ENCODE data around the gene ZNF607. TPM values are rescaled to one million over a fixed set of nuclear protein-coding genes. Genes with fewer than 3 reads are reported as not detected.
"Not testable (repeated sequence)": the region's sequence is repeated elsewhere in the genome, so short reads cannot be mapped to it uniquely, and the experiment has no call there.

ZNF607 gene
- total RNA-seq (ENCODE audit: low replicate concordance): 15.9 and 19.6 TPM in 2 replicates

DNA sequence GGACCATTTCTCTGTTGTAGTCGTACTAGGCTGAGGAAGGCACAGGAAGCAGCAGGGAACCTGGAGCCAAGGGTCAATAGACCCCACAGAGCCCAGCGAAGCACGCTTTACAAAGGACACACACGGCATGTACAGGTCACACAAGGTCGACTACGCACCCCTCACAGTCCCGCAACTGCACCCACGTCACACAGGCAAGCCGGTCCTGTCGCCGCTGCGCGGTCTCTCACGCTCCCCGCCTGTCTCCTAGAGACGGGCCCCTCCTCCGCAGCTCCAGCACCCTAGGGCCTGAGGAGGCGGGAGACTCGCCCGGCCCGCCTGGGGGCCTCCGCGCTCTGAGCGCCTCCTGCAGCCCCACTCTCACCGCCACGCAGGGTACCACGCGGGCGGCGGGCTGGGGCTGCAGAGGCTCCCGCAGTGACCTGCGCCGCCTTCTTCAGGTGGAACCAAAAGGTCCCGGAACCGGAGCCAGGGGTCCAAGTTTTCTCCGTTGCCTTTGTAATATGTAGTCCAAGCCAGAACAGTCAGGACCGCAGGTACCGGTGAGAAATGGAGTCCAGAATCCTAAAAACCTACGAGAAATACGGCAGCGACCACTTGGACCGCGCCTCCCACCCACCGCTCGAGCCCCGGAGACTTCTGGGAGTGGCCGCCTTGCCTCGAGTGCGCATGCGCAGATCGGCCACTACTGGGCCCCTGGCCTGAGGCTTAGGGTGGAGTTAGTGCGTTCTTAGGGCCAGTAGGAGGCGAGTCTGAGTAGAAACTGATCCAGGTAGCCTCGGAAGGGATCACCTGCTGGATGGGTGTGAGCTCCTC is at the start of gene ZNF607:
Gene ZNF607, minus strand, starts transcription at position 651 of the 816 bp plus-strand sequence. CDS start 8,143 bp downstream, outside the sequence.
- Mint-ChIP-seq H3K9me3 (peaks cover 43% of the 10 kb centered on the region), H3K27ac (peak within 1 kb of the TSS; percentile 89), H3K4me3 (peak within 1 kb of the TSS; percentile 99), H3K36me3 (peaks cover 30% of the 10 kb centered on the region), H3K4me1 (peaks cover 10% of the 10 kb centered on the region), H3K27me3 (ENCODE audit: insufficient read depth, low read depth) (peaks cover 2% of the 10 kb centered on the region)
- H4K20me1 ChIP-seq (ENCODE audit: low read depth): peaks cover 14% of the 10 kb centered on the region
- H3F3A ChIP-seq (ENCODE audit: low read depth): peaks cover 6% of the 10 kb centered on the region
- no peaks in the 10 kb centered on the region for H3K9me3 ChIP-seq (ENCODE audit: low read depth)
- peak within 1 kb of the TSS; percentile 92 for H3K4me3 ChIP-seq
- DNase-seq (ENCODE audit: low spot score): peak; percentile 97
- peak within 1 kb of the TSS; percentile 55 for H3K9ac ChIP-seq
- peaks cover 16% of the 10 kb centered on the region for H3K4me1 ChIP-seq
- H3K79me2 ChIP-seq (ENCODE audit: low read depth): peaks cover 52% of the 10 kb centered on the region
- H3K4me2 ChIP-seq: peak within 1 kb of the TSS; percentile 97
- H3K36me3 ChIP-seq: no peaks in the 10 kb centered on the region
- H3K27ac ChIP-seq: peak within 1 kb of the TSS; percentile 36
- H2AFZ ChIP-seq (replicated peaks): peak within 1 kb of the TSS; percentile 94
- no peaks in the 10 kb centered on the region for H3K27me3 ChIP-seq
- TF ChIP-seq, protein P1, sequence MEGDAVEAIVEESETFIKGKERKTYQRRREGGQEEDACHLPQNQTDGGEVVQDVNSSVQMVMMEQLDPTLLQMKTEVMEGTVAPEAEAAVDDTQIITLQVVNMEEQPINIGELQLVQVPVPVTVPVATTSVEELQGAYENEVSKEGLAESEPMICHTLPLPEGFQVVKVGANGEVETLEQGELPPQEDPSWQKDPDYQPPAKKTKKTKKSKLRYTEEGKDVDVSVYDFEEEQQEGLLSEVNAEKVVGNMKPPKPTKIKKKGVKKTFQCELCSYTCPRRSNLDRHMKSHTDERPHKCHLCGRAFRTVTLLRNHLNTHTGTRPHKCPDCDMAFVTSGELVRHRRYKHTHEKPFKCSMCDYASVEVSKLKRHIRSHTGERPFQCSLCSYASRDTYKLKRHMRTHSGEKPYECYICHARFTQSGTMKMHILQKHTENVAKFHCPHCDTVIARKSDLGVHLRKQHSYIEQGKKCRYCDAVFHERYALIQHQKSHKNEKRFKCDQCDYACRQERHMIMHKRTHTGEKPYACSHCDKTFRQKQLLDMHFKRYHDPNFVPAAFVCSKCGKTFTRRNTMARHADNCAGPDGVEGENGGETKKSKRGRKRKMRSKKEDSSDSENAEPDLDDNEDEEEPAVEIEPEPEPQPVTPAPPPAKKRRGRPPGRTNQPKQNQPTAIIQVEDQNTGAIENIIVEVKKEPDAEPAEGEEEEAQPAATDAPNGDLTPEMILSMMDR (IDR thresholded peaks at IDR 0.05): peak; percentile 61
- TF ChIP-seq EZH2 (IDR thresholded peaks at IDR 0.05): no peak
- TF ChIP-seq EZH2phosphoT487 (IDR thresholded peaks at IDR 0.05): no peak

DNA sequence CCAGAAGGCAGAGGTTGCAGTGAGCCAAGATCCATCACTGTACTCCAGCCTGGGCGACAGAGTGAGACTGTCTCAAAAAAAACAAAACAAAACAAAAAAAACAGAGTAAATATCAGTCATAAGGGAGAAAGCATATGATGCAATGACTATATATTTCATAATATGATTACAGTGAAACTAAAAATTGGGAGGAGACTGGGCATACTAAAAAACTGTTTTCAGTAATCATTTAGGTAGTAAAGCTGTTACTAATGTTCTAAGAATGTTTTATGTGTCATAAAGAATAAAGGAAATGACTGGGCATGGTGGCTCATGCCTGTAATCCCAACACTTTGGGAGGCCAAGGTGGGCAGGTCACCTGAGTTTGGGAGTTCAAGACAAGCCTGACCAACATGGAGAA is 43.9 kb upstream of the ZNF607 start:
- H3K27ac ChIP-seq: no peak overlapping the region
- no peak overlapping the region for H3K9ac ChIP-seq
- no peaks in the 10 kb centered on the region for H4K20me1 ChIP-seq (ENCODE audit: low read depth)
- Mint-ChIP-seq H3K27me3 (ENCODE audit: insufficient read depth, low read depth) (peaks cover 2% of the 10 kb centered on the region), H3K9me3 (peaks cover 12% of the 10 kb centered on the region), H3K4me3 (no peak overlapping the region), H3K27ac (no peak overlapping the region), H3K36me3 (peaks cover 44% of the 10 kb centered on the region), H3K4me1 (no peaks in the 10 kb centered on the region)
- no peak overlapping the region for H3K4me3 ChIP-seq
- DNase-seq (ENCODE audit: low spot score): no peak
- H3K4me1 ChIP-seq: no peaks in the 10 kb centered on the region
- TF ChIP-seq EZH2phosphoT487 (IDR thresholded peaks at IDR 0.05) (no peak), EZH2 (IDR thresholded peaks at IDR 0.05) (no peak)
- TF ChIP-seq, protein P1 (IDR thresholded peaks at IDR 0.05): no peak
- no peak overlapping the region for H2AFZ ChIP-seq (replicated peaks)
- H3K79me2 ChIP-seq (ENCODE audit: low read depth): no peaks in the 10 kb centered on the region
- H3K4me2 ChIP-seq: no peak overlapping the region
- peaks cover 5% of the 10 kb centered on the region for H3K36me3 ChIP-seq
- H3K27me3 ChIP-seq: no peaks in the 10 kb centered on the region
- no peaks in the 10 kb centered on the region for H3K9me3 ChIP-seq (ENCODE audit: low read depth)
- no peaks in the 10 kb centered on the region for H3F3A ChIP-seq (ENCODE audit: low read depth)

DNA sequence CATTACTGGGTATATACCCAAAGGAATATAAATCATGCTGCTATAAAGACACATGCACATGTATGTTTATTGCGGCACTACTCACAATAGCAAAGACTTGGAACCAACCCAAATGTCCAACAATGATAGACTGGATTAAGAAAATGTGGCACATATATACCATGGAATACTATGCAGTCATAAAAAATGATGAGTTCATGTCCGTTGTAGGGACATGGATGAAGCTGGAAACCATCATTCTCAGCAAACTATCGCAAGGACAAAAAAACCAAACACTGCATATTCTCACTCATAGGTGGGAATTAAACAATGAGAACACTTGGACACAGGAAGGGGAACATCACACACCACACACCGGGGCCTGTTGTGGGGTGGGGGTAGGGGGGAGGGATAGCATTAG is 38.1 kb upstream of the ZNF607 start:
- not testable (repeated sequence) for H3K27ac ChIP-seq; H3K9me3 ChIP-seq (ENCODE audit: low read depth); H3K27me3 ChIP-seq; H3K4me1 Mint-ChIP-seq; H3K79me2 ChIP-seq (ENCODE audit: low read depth); H3K4me2 ChIP-seq; H3F3A ChIP-seq (ENCODE audit: low read depth); H3K27me3 Mint-ChIP-seq (ENCODE audit: insufficient read depth, low read depth); DNase-seq (ENCODE audit: low spot score); H3K36me3 ChIP-seq; H3K4me1 ChIP-seq; H3K9me3 Mint-ChIP-seq; H3K9ac ChIP-seq; H4K20me1 ChIP-seq (ENCODE audit: low read depth); H2AFZ ChIP-seq (replicated peaks); H3K27ac Mint-ChIP-seq; H3K4me3 Mint-ChIP-seq; H3K4me3 ChIP-seq
- peaks cover 40% of the 10 kb centered on the region for H3K36me3 Mint-ChIP-seq

DNA sequence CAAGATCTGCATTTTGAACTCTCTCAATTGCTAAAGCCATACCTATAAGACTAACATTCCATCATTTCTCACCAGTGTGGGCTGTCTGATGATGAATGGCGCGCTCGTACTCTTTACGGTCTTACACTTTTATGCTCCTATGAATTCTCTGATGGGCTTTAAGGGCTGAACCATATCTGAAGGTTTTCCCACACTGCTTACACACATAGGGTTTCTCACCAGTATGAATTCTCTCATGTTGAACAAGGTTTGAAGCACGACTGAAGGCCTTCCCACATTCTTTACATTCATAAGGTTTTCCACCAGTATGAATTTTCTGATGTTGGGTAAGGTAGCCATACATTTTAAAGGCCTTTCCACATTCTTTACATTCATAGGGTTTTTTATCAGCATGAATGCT is 18.8 kb upstream of the ZNF607 start:
- H3K27ac ChIP-seq: no peak overlapping the region
- Mint-ChIP-seq H3K4me1 (no peaks in the 10 kb centered on the region), H3K27me3 (ENCODE audit: insufficient read depth, low read depth) (peaks cover 3% of the 10 kb centered on the region), H3K36me3 (peaks cover 36% of the 10 kb centered on the region), H3K27ac (no peak overlapping the region), H3K4me3 (no peak overlapping the region), H3K9me3 (peaks cover 79% of the 10 kb centered on the region)
- H3F3A ChIP-seq (ENCODE audit: low read depth): no peaks in the 10 kb centered on the region
- no peak overlapping the region for H3K4me2 ChIP-seq
- no peak for TF ChIP-seq EZH2phosphoT487 (IDR thresholded peaks at IDR 0.05)
- TF ChIP-seq, protein P1 (IDR thresholded peaks at IDR 0.05): no peak
- TF ChIP-seq EZH2 (IDR thresholded peaks at IDR 0.05): no peak
- no peak overlapping the region for H3K9ac ChIP-seq
- H3K36me3 ChIP-seq: peaks cover 20% of the 10 kb centered on the region
- H3K79me2 ChIP-seq (ENCODE audit: low read depth): no peaks in the 10 kb centered on the region
- H4K20me1 ChIP-seq (ENCODE audit: low read depth): no peaks in the 10 kb centered on the region
- no peaks in the 10 kb centered on the region for H3K27me3 ChIP-seq
- no peak overlapping the region for H3K4me3 ChIP-seq
- DNase-seq (ENCODE audit: low spot score): no peak
- H2AFZ ChIP-seq (replicated peaks): no peak overlapping the region
- peaks cover 31% of the 10 kb centered on the region for H3K9me3 ChIP-seq (ENCODE audit: low read depth)
- H3K4me1 ChIP-seq: no peaks in the 10 kb centered on the region
